Spleen (tissue), 13 donors: ENCODE results near the gene GDF2. TPM values are rescaled to one million over a fixed set of nuclear protein-coding genes. Genes with fewer than 3 reads are reported as not detected.

Experiments
- DNase-seq: peaks from one replicate; pipeline ENCODE4 v3.0.0-alpha.2; 2020
- H3K27ac ChIP-seq, 8 donors: fragments of 200-600 bp; sonication (generic) in 7 of 8; 1 replicate in 4 of 8; 2 replicates in 4 of 8; pipeline versions ENCODE4 v1.5.0 to v1.8.0; 2016 to 2021; ENCODE audit warnings: inconsistent platforms in 4 of 8, mild to moderate bottlenecking in 4 of 8, moderate library complexity in 1 of 8
- H3K27me3 ChIP-seq, 7 donors: fragments of 200-600 bp; sonication (generic) in 6 of 7; replicated peaks in 1 of 7; 1 replicate in 4 of 7; 2 replicates in 3 of 7; pipeline versions ENCODE4 v1.5.0 to v1.8.0; 2016 to 2021; ENCODE audit warnings: inconsistent platforms in 3 of 7, mild to moderate bottlenecking in 1 of 7
- H3K36me3 ChIP-seq, 6 donors: fragments of 200-600 bp; sonication (generic) in 5 of 6; 1 replicate in 4 of 6; 2 replicates in 2 of 6; pipeline versions ENCODE4 v1.5.0 to v1.8.0; 2016 to 2021; ENCODE audit warnings: inconsistent platforms in 2 of 6
- H3K4me1 ChIP-seq, 6 donors: fragments of 200-600 bp; sonication (generic) in 5 of 6; 1 replicate in 3 of 6; 2 replicates in 3 of 6; pipeline versions ENCODE4 v1.5.0 to v1.8.0; 2016 to 2021; ENCODE audit warnings: inconsistent platforms in 3 of 6
- H3K4me3 ChIP-seq, 8 donors: fragments of 200-600 bp; sonication (generic) in 7 of 8; 1 replicate in 4 of 8; 2 replicates in 4 of 8; pipeline versions ENCODE4 v1.5.0 to v1.8.0; 2016 to 2021; ENCODE audit warnings: inconsistent platforms in 4 of 8, mild to moderate bottlenecking in 4 of 8, moderate library complexity in 2 of 8
- H3K9me3 ChIP-seq, 8 donors: fragments of 200-600 bp; sonication (generic) in 7 of 8; 1 replicate in 4 of 8; 2 replicates in 4 of 8; pipeline versions ENCODE4 v1.5.0 to v1.8.0; 2016 to 2021; ENCODE audit warnings: inconsistent platforms in 4 of 8
- CTCF ChIP-seq, 11 experiments: fragments of 200-600 bp in 7 of 11; fragments of 450-650 bp in 4 of 11; sonication (generic) in 4 of 11; IDR thresholded peaks in 8 of 11; conservative IDR thresholded peaks in 3 of 11; 1 replicate in 7 of 11; 2 replicates in 4 of 11; pipeline versions ENCODE4 v1.4.0 to v1.8.0; 2016 to 2021; ENCODE audit warnings: antibody characterized with exemption in 11 of 11, inconsistent platforms in 4 of 11, mild to moderate bottlenecking in 1 of 11
- POLR2A ChIP-seq, 3 donors: fragments of 450-650 bp; IDR thresholded peaks; one replicate each; pipeline ENCODE4 v1.5.1; 2017; ENCODE audit warnings: antibody characterized with exemption in 3 of 3, mild to moderate bottlenecking in 1 of 3
- POLR2AphosphoS5 ChIP-seq, 3 donors: sonication (generic); formaldehyde crosslinking; IDR thresholded peaks; one replicate each; pipeline ENCODE4 v1.5.1; 2017; ENCODE audit warnings: antibody characterized with exemption in 3 of 3
- WGBS, 5 donors: extraction: QIAGEN DNeasy Blood & Tissue Kit in 3 of 5; methylation state at CpG; one replicate each; pipeline versions ENCODE4 v1.1.5 to v1.1.7; 2013 to 2018; 5-methylcytosine and 5-hydroxymethylcytosine counted together
- intact Hi-C: fragments of 100-400 bp; cut with DNase I; formaldehyde crosslinking; loops from one replicate; pipeline ENCODE4 v1.15.0; 2023; ENCODE audit warnings: low total_unique reads
- long read RNA-seq, 2 donors: transcript quantifications; one replicate each; lab custom pipeline, GENCODE V29; 2026
- polyA plus RNA-seq, 3 donors: library from polyadenylated mRNA; stranded (reverse); fragments of 200-250 nt; gene quantifications; one replicate each; pipeline ENCODE4 v1.2.1, GENCODE V29; 2013
- total RNA-seq, 7 donors: library from RNA; depleted of rRNA in 3 of 7; stranded (reverse); fragments of >200 nt in 3 of 7; fragmentation: NEBNext Ultra II Directional in 4 of 7; extraction: Animal tissue kit (Norgen Biotek cat#: 25700) in 4 of 7; gene quantifications; one replicate each; pipeline versions ENCODE4 v1.1.0 to v1.2.1, GENCODE V29; 2016 to 2021
- donor health status: healthy with polysubstance abuse.
- donor health status: DM: no; HTN: no; CAD: no; lungs with moderate emphysema.
- donor health status: DM: no; HTN: no; CAD: no.
- donor health status: Bipolar disorder and iron deficiency.
- donor health status: healthy.
- donor health status: DM: no; HTN: no; CAD: no.
- donor health status: DM: yes; HTN: yes; CAD: no.

Gene GDF2
- total RNA-seq (not detected), polyA plus RNA-seq (not detected)
- long read RNA-seq, donor 1: 0 reads
- long read RNA-seq, donor 2: 0 reads

GRCh38 chr10:47322300-47323061 is at the start of gene GDF2:
Gene GDF2 (plus strand): TSS chr10:47322454. CDS start chr10:47322669, 215 bp downstream.
- H3K4me1 ChIP-seq: no peaks in the 10 kb centered on the region
- no peak for DNase-seq
- whole genome bisulfite sequencing, 5 donors: 79 to 90% (median 84%) methylated on average over 35 of the region's 35 CpGs
- peaks cover 0 to 17% (median 0%) of the 10 kb centered on the region in 7 donors for H3K27me3 ChIP-seq
- no peak for TF ChIP-seq POLR2AphosphoS5 (IDR thresholded peaks at IDR 0.05)
- H3K9me3 ChIP-seq: no peaks in the 10 kb centered on the region
- intact Hi-C loops: no loop called here
- H3K27ac ChIP-seq: no peak within 1 kb of the TSS
- H3K4me3 ChIP-seq: no peak within 1 kb of the TSS
- H3K36me3 ChIP-seq: no peaks in the 10 kb centered on the region

GRCh38 chr10:47276071-47276470 is 46.2 kb upstream of the GDF2 start:
- intact Hi-C loops: no loop called here
- H3K9me3 ChIP-seq: peaks cover 0 to 16% (median 12%) of the 10 kb centered on the region in 8 donors
- no peaks in the 10 kb centered on the region for H3K36me3 ChIP-seq
- no peak overlapping the region for H3K4me3 ChIP-seq
- no peak overlapping the region for H3K27ac ChIP-seq
- WGBS, 5 donors: 68 to 89% (median 75%) methylated on average over 2 of the region's 2 CpGs
- H3K4me1 ChIP-seq: peaks cover 0 to 8% (median 0%) of the 10 kb centered on the region in 6 donors
- H3K27me3 ChIP-seq: peaks cover 0 to 4% (median 0%) of the 10 kb centered on the region in 7 donors
- no peak for DNase-seq
- TF ChIP-seq POLR2AphosphoS5 (IDR thresholded peaks at IDR 0.05): no peak
- TF ChIP-seq POLR2A (IDR thresholded peaks at IDR 0.05): no peak
- TF ChIP-seq CTCF (IDR thresholded peaks at IDR 0.05 in 8 of 11, conservative IDR thresholded peaks at IDR 0.05 in 3 of 11): no peak

DNA sequence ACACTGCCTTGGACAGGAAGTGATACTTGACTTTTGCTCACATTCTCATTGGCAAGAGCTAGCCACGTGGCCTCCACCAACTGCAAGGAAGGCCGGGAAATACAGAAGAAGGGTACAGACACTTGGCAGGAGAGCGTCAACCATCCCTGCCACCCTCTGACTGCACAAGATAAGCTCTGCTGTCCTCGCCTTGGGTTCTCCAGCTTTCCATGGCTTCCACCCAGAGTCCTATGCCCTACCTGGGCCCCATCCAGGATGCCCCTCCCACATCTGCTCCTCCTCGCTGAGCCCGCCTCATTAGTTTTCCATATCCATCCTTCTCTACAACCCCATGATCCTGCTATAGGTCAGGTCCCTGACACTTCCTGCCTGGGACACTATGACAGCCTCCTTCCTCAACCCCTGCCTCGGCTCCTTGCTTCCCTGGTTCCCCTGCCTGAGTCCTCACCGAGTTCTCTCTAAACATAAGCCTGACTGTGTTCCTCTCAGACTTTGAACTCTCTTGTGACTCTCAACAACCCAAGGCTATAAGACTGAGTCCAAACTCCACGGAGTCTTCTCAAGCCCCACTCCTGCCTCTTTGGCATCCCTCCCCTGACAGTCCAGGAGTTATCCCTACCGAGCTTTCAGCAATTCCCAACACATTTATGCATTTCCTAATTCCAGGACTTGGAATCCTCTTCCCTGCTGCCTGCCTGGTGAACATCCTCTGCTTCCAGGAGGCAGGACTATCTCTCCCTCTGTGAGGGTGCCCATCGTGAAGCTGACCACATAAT is 45.5 kb upstream of the GDF2 start:
- Histone ChIP-seq H3K4me3 (no peak overlapping the region), H3K27me3 (peaks cover 0 to 4% (median 0%) of the 10 kb centered on the region in 7 donors), H3K27ac (no peak overlapping the region), H3K36me3 (no peaks in the 10 kb centered on the region), H3K9me3 (peaks cover 0 to 16% (median 12%) of the 10 kb centered on the region in 8 donors), H3K4me1 (peaks cover 0 to 8% (median 0%) of the 10 kb centered on the region in 6 donors)
- TF ChIP-seq CTCF (IDR thresholded peaks at IDR 0.05 in 8 of 11, conservative IDR thresholded peaks at IDR 0.05 in 3 of 11): no peak
- 80 to 92% (median 85%) methylated on average over 9 to 11 of the region's 11 CpGs for WGBS, 5 donors
- intact Hi-C loops: no loop called here
- no peak for DNase-seq

GRCh38 chr10:47277352-47278151 is 44.7 kb upstream of the GDF2 start:
- intact Hi-C loops: no loop called here
- no peak for DNase-seq

More at GRCh38 chr10:47277352-47278151, 44.7 kb upstream of the GDF2 start:
- Histone ChIP-seq H3K4me1 (peaks cover 0 to 8% (median 0%) of the 10 kb centered on the region in 6 donors), H3K27me3 (peaks cover 0 to 4% (median 0%) of the 10 kb centered on the region in 7 donors), H3K9me3 (peaks cover 0 to 11% (median 10%) of the 10 kb centered on the region in 8 donors), H3K27ac (no peak overlapping the region), H3K4me3 (no peak overlapping the region), H3K36me3 (no peaks in the 10 kb centered on the region)
- TF ChIP-seq CTCF (IDR thresholded peaks at IDR 0.05 in 8 of 11, conservative IDR thresholded peaks at IDR 0.05 in 3 of 11) (no peak), POLR2AphosphoS5 (IDR thresholded peaks at IDR 0.05) (no peak), POLR2A (IDR thresholded peaks at IDR 0.05) (no peak)
- WGBS, 5 donors: 57 to 69% (median 63%) methylated on average over 5 to 7 of the region's 7 CpGs
